Stomach (tissue), 4 donors: ENCODE measurements around the gene FGFRL1.

Experiments used
- EP300 ChIP-seq: sonication (generic); formaldehyde crosslinking; IDR thresholded peaks from one replicate; pipeline ENCODE4 v1.6.1; 2017; ENCODE audit warnings: antibody characterized with exemption
- POLR2A ChIP-seq, 4 donors: fragments of 450-650 bp; IDR thresholded peaks; one replicate each; pipeline ENCODE4 v1.6.1; 2016; ENCODE audit warnings: antibody characterized with exemption in 4 of 4, control low read depth in 2 of 4, mild to moderate bottlenecking in 1 of 4, moderate library complexity in 1 of 4

DNA sequence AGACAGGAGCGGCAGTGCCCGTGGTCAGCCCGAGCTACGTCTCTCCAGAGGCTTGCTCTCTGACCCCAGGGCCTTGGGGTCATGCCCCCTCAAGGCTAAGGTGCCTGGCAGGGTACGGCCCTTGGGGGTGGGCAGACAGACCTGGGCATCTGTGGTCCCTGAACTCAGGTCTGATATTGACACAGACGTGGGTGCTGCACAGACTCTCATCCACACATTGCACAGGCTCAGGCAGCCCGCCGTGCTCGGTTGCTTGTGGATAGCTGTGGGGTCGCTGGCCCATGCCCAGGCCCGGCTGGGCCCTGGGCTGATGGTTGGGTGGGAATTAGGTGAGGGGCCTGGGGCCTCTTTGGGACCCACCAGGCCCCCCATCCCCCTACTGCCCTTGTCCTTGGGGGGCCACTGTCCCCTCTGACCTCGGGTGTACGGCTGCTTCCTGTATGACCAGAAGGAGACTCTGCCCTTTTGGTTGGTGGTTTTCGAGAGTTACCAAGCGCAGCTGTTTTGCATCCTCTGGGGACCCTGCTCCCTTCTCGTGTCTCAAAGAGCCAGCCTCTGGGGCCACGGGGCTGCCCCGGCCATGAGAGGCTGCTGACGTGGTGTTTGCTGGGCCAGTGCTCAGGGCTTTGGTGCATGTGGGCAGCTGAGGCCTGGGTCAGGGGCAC lies 10.1 kb downstream of the FGFRL1 start:
- TF ChIP-seq POLR2A (IDR thresholded peaks at IDR 0.05) (no peak), EP300 (no peak)
